Smooth muscle cell (in vitro differentiated cells): Measurements from ENCODE around the gene HHAT. TPM values are rescaled to one million over a fixed set of nuclear protein-coding genes. Genes with fewer than 3 reads are reported as not detected.

Experiments used
- DNase-seq: peaks from one replicate; lab custom pipeline; 2025; ENCODE audit not compliant: unreplicated experiment; lab: John Stamatoyannopoulos, UW
- H2AFZ ChIP-seq: fragments of 200-600 bp; sonication (generic); 2 replicates; pipeline ENCODE4 v1.6.0; 2016; ENCODE audit warnings: antibody characterized with exemption, low read depth, mild to moderate bottlenecking
- H3F3A ChIP-seq: fragments of 200-600 bp; sonication (generic); 2 replicates; pipeline ENCODE4 v1.6.0; 2017; ENCODE audit warnings: antibody characterized with exemption, low read depth
- H3K27ac ChIP-seq: fragments of 200-600 bp; sonication (generic); 2 replicates; pipeline ENCODE4 v1.5.1; 2016; ENCODE audit warnings: low read depth, mild to moderate bottlenecking
- H3K27me3 ChIP-seq: fragments of 200-600 bp; sonication (generic); 2 replicates; pipeline ENCODE4 v1.6.1; 2016; ENCODE audit warnings: low read depth, mild to moderate bottlenecking
- H3K36me3 ChIP-seq: fragments of 200-600 bp; sonication (generic); 2 replicates; pipeline ENCODE4 v1.5.1; 2016; ENCODE audit warnings: low read depth
- H3K4me1 ChIP-seq: fragments of 200-600 bp; sonication (generic); 2 replicates; pipeline ENCODE4 v1.5.1; 2016; ENCODE audit warnings: low read depth
- H3K4me2 ChIP-seq: fragments of 200-600 bp; sonication (generic); 2 replicates; pipeline ENCODE4 v1.6.0; 2016; ENCODE audit warnings: mild to moderate bottlenecking
- H3K4me3 ChIP-seq: fragments of 200-600 bp; sonication (generic); 2 replicates; pipeline ENCODE4 v1.5.1; 2016; ENCODE audit warnings: mild to moderate bottlenecking
- H3K79me2 ChIP-seq: fragments of 200-600 bp; sonication (generic); 2 replicates; pipeline ENCODE4 v1.6.0; 2016; ENCODE audit warnings: low read depth, mild to moderate bottlenecking
- H3K9ac ChIP-seq: fragments of 200-600 bp; sonication (generic); 2 replicates; pipeline ENCODE4 v1.6.0; 2016; ENCODE audit warnings: low read depth
- H3K9me3 ChIP-seq: fragments of 200-600 bp; sonication (generic); replicated peaks from 2 replicates; pipeline ENCODE4 v1.5.1; 2016; ENCODE audit warnings: low read depth
- H4K20me1 ChIP-seq: fragments of 200-600 bp; sonication (generic); 2 replicates; pipeline ENCODE4 v1.6.0; 2016; ENCODE audit warnings: low read depth
- WGBS: methylation state at CpG from one replicate; pipeline ENCODE4 v1.1.7; 2016; ENCODE audit warnings: low lambda C conversion rate; 5-methylcytosine and 5-hydroxymethylcytosine counted together
- polyA plus RNA-seq: library from polyadenylated mRNA; unstranded; fragments of >200 nt; fragmentation: Nextera tagmentation; extraction: Ambion mirVana; gene quantifications from 2 replicates; pipeline ENCODE4 v1.2.1, GENCODE V29; 2016
- total RNA-seq: library from RNA; depleted of rRNA; stranded (reverse); fragments of >200 nt; gene quantifications from 2 replicates; pipeline ENCODE4 v1.2.3, GENCODE V29; 2014
- TF ChIP-seq, protein P1 (sequence below): fragments of 200-600 bp; sonication (generic); IDR thresholded peaks from 2 replicates; pipeline ENCODE4 v1.5.1; 2017; ENCODE audit warnings: borderline replicate concordance, mild to moderate bottlenecking, antibody characterized with exemption; ENCODE audit not compliant: insufficient read depth, poor library complexity, severe bottlenecking

HHAT gene
- total and polyA plus RNA-seq, 2 experiments from 2014 or later, result 4.6 to 9.8 TPM

GRCh38 chr1:210367566-210367965, 38.9 kb downstream of the HHAT start:
- Histone ChIP-seq H3K79me2 (no peaks in the 10 kb centered on the region), H4K20me1 (no peaks in the 10 kb centered on the region), H2AFZ (no peak overlapping the region), H3K9me3 (no peaks in the 10 kb centered on the region), H3F3A (no peaks in the 10 kb centered on the region), H3K4me2 (no peak overlapping the region), H3K4me1 (peaks cover 7% of the 10 kb centered on the region), H3K4me3 (no peak overlapping the region), H3K27ac (no peak overlapping the region), H3K36me3 (no peaks in the 10 kb centered on the region), H3K9ac (no peak overlapping the region), H3K27me3 (no peaks in the 10 kb centered on the region)
- no peak for DNase-seq
- 85% methylated on average over 2 of the region's 2 CpGs for WGBS
- TF ChIP-seq, protein P1, sequence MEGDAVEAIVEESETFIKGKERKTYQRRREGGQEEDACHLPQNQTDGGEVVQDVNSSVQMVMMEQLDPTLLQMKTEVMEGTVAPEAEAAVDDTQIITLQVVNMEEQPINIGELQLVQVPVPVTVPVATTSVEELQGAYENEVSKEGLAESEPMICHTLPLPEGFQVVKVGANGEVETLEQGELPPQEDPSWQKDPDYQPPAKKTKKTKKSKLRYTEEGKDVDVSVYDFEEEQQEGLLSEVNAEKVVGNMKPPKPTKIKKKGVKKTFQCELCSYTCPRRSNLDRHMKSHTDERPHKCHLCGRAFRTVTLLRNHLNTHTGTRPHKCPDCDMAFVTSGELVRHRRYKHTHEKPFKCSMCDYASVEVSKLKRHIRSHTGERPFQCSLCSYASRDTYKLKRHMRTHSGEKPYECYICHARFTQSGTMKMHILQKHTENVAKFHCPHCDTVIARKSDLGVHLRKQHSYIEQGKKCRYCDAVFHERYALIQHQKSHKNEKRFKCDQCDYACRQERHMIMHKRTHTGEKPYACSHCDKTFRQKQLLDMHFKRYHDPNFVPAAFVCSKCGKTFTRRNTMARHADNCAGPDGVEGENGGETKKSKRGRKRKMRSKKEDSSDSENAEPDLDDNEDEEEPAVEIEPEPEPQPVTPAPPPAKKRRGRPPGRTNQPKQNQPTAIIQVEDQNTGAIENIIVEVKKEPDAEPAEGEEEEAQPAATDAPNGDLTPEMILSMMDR, result no peak

- H3F3A ChIP-seq, result no peaks in the 10 kb centered on the region
- H2AFZ ChIP-seq, result no peak overlapping the region
- no peak overlapping the region for H3K9ac ChIP-seq
- no peak overlapping the region for H3K27ac ChIP-seq
- no peaks in the 10 kb centered on the region for H3K9me3 ChIP-seq
- DNase-seq, result no peak
- TF ChIP-seq, protein P1, result no peak
- WGBS, result 61% methylated on average over 4 of the region's 4 CpGs
- H3K4me1 ChIP-seq, result peaks cover 7% of the 10 kb centered on the region
- no peaks in the 10 kb centered on the region for H4K20me1 ChIP-seq
- no peaks in the 10 kb centered on the region for H3K36me3 ChIP-seq
- H3K4me2 ChIP-seq, result no peak overlapping the region
- H3K4me3 ChIP-seq, result no peak overlapping the region
- no peaks in the 10 kb centered on the region for H3K79me2 ChIP-seq
- H3K27me3 ChIP-seq, result no peaks in the 10 kb centered on the region
Measured at GRCh38 chr1:210369425-210369824, 40.7 kb downstream of the HHAT start.

GRCh38 chr1:210371916-210372315, 43.2 kb downstream of the HHAT start:
- 55% methylated on average over 2 of the region's 2 CpGs for WGBS

DNA sequence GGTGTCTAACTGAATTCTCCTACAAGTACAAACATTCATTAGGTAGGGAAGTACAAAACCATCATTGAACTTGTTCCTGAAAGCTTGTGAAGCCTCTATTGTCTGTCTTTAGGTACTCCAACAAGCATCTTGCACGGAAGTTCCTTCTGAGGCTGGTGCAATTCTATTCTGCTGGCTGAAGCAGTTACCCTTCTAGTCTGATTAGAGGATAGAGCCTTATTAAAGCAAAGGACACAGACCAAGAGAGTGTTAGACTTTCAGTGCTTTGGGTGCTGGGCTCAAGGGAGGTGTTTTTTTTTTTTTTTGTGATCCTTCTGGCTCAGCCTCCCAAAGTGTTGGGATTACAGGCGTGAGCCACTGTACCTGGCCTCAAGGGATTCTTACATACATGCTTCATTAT, 43.8 kb downstream of the HHAT start:
- 92% methylated on average over 2 of the region's 2 CpGs for WGBS
- no peak for DNase-seq

More at GRCh38 chr1:210371916-210372315, 43.2 kb downstream of the HHAT start:
- H3K36me3 ChIP-seq, result no peaks in the 10 kb centered on the region
- H4K20me1 ChIP-seq, result no peaks in the 10 kb centered on the region
- no peak overlapping the region for H2AFZ ChIP-seq
- H3K27me3 ChIP-seq, result no peaks in the 10 kb centered on the region
- no peaks in the 10 kb centered on the region for H3K9me3 ChIP-seq
- TF ChIP-seq, protein P1, result no peak
- H3K4me3 ChIP-seq, result no peak overlapping the region
- no peak overlapping the region for H3K27ac ChIP-seq
- no peaks in the 10 kb centered on the region for H3F3A ChIP-seq
- H3K4me1 ChIP-seq, result peaks cover 5% of the 10 kb centered on the region
- DNase-seq, result no peak
- H3K79me2 ChIP-seq, result no peaks in the 10 kb centered on the region
- no peak overlapping the region for H3K9ac ChIP-seq
- no peak overlapping the region for H3K4me2 ChIP-seq

More for the DNA sequence above, 43.8 kb downstream of the HHAT start:
- no peak overlapping the region for H2AFZ ChIP-seq
- peaks cover 3% of the 10 kb centered on the region for H3K4me1 ChIP-seq
- no peaks in the 10 kb centered on the region for H4K20me1 ChIP-seq
- no peak overlapping the region for H3K4me2 ChIP-seq
- no peaks in the 10 kb centered on the region for H3K9me3 ChIP-seq
- H3K9ac ChIP-seq, result no peak overlapping the region
- no peaks in the 10 kb centered on the region for H3K36me3 ChIP-seq
- H3K27me3 ChIP-seq, result no peaks in the 10 kb centered on the region
- TF ChIP-seq, protein P1, result no peak
- H3K4me3 ChIP-seq, result no peak overlapping the region
- H3K79me2 ChIP-seq, result no peaks in the 10 kb centered on the region
- H3F3A ChIP-seq, result no peaks in the 10 kb centered on the region
- H3K27ac ChIP-seq, result no peak overlapping the region
